Peyer's patch (tissue), 4 donors: ENCODE results near the gene ZNF628.

Experiments used
- CTCF ChIP-seq, 6 experiments: fragments of 450-650 bp in 4 of 6; fragments of 200-600 bp in 2 of 6; sonication (generic) in 1 of 6; IDR thresholded peaks; one replicate each; pipeline ENCODE4 v1.5.1; 2017 to 2019; ENCODE audit warnings: antibody characterized with exemption in 6 of 6, mild to moderate bottlenecking in 3 of 6, moderate library complexity in 1 of 6
- POLR2A ChIP-seq, 2 donors: fragments of 450-650 bp; IDR thresholded peaks; one replicate each; pipeline ENCODE4 v1.5.1; 2017; ENCODE audit warnings: antibody characterized with exemption in 2 of 2, mild to moderate bottlenecking in 2 of 2, moderate library complexity in 2 of 2

GRCh38 chr19:55459950-55460657, 16.3 kb upstream of the ZNF628 start:
- TF ChIP-seq CTCF (IDR thresholded peaks at IDR 0.05) (no peak), POLR2A (IDR thresholded peaks at IDR 0.05) (no peak)
